H9 (cell line): ENCODE data around the gene CYB5A. TPM values are rescaled to one million over a fixed set of nuclear protein-coding genes. Genes with fewer than 3 reads are reported as not detected.

Source experiments
- DNase-seq: peaks from one replicate; pipeline ENCODE4 v3.0.0-alpha.2; 2017
- H2AFZ ChIP-seq: one replicate; pipeline ENCODE4 v1.6.1; 2013; ENCODE audit warnings: mild to moderate bottlenecking, low read length, control low read depth, moderate library complexity
- H2AK5ac ChIP-seq: 2 replicates; pipeline ENCODE4 v1.6.1; 2013; ENCODE audit warnings: low read length, control low read depth, mixed read lengths; ENCODE audit not compliant: insufficient read length
- H2BK120ac ChIP-seq: one replicate; pipeline ENCODE4 v1.6.1; 2013; ENCODE audit warnings: low read depth, mild to moderate bottlenecking, low read length, control low read depth, inconsistent platforms; ENCODE audit not compliant: poor library complexity, severe bottlenecking
- H2BK12ac ChIP-seq: 2 replicates; pipeline ENCODE4 v1.6.1; 2013; ENCODE audit warnings: low read length, control low read depth, mixed read lengths, low read depth; ENCODE audit not compliant: insufficient read length
- H2BK15ac ChIP-seq: 2 replicates; pipeline ENCODE4 v1.6.1; 2013; ENCODE audit warnings: low read depth, low read length, control low read depth
- H2BK20ac ChIP-seq: one replicate; pipeline ENCODE4 v1.6.1; 2013; ENCODE audit warnings: low read depth, mild to moderate bottlenecking, low read length, control low read depth, inconsistent platforms; ENCODE audit not compliant: poor library complexity, severe bottlenecking
- H2BK5ac ChIP-seq: 2 replicates; pipeline ENCODE4 v1.6.1; 2013; ENCODE audit warnings: low read length, control low read depth, mixed read lengths; ENCODE audit not compliant: insufficient read length
- H3K14ac ChIP-seq: 2 replicates; pipeline ENCODE4 v1.6.1; 2013; ENCODE audit warnings: low read length, control low read depth; ENCODE audit not compliant: insufficient read depth
- H3K18ac ChIP-seq: 2 replicates; pipeline ENCODE4 v1.6.1; 2013; ENCODE audit warnings: low read depth, mild to moderate bottlenecking, mixed read lengths, low read length, control low read depth; ENCODE audit not compliant: insufficient read length
- H3K23ac ChIP-seq: 2 replicates; pipeline ENCODE4 v1.6.1; 2013; ENCODE audit warnings: low read length, control low read depth, mixed read lengths, low read depth; ENCODE audit not compliant: insufficient read length
- H3K23me2 ChIP-seq: 2 replicates; pipeline ENCODE4 v1.6.1; 2013; ENCODE audit warnings: low read depth, mild to moderate bottlenecking, mixed read lengths, low read length, control low read depth; ENCODE audit not compliant: insufficient read length, poor library complexity, severe bottlenecking
- H3K27ac ChIP-seq: 2 replicates; pipeline ENCODE4 v1.5.1; 2013; ENCODE audit warnings: low read length, control low read depth, mixed read lengths, low read depth; ENCODE audit not compliant: insufficient read length
- H3K27me3 ChIP-seq: 2 replicates; pipeline ENCODE4 v1.6.1; 2013; ENCODE audit warnings: low read length, control low read depth, inconsistent platforms; ENCODE audit not compliant: insufficient read depth
- H3K4ac ChIP-seq: 2 replicates; pipeline ENCODE4 v1.6.1; 2013; ENCODE audit warnings: low read depth, mild to moderate bottlenecking, control low read depth, inconsistent platforms, low read length, moderate library complexity
- H3K4me1 ChIP-seq: 2 replicates; pipeline ENCODE4 v1.6.1; 2013; ENCODE audit warnings: low read length, control low read depth, inconsistent platforms; ENCODE audit not compliant: insufficient read depth
- H3K4me2 ChIP-seq: 2 replicates; pipeline ENCODE4 v1.6.1; 2013; ENCODE audit warnings: low read length, control low read depth, mixed read lengths; ENCODE audit not compliant: insufficient read length, insufficient read depth
- H3K56ac ChIP-seq: 2 replicates; pipeline ENCODE4 v1.6.1; 2013; ENCODE audit warnings: low read depth, mild to moderate bottlenecking, mixed read lengths, low read length, control low read depth; ENCODE audit not compliant: insufficient read length
- H3K79me1 ChIP-seq: 2 replicates; pipeline ENCODE4 v1.6.1; 2013; ENCODE audit warnings: low read depth, mild to moderate bottlenecking, moderate library complexity, low read length, control low read depth, inconsistent platforms; ENCODE audit not compliant: insufficient read depth, poor library complexity, severe bottlenecking
- H3K79me2 ChIP-seq: 2 replicates; pipeline ENCODE4 v1.6.1; 2013; ENCODE audit warnings: low read length, control low read depth, inconsistent platforms; ENCODE audit not compliant: insufficient read depth
- H3K9ac ChIP-seq: 2 replicates; pipeline ENCODE4 v1.6.1; 2013; ENCODE audit warnings: low read length, control low read depth, mixed read lengths; ENCODE audit not compliant: insufficient read length; ENCODE audit errors: extremely low read depth
- H3K9me3 ChIP-seq: one replicate; pipeline ENCODE4 v1.6.1; 2013; ENCODE audit warnings: low read depth, low read length, inconsistent platforms; ENCODE audit not compliant: control insufficient read depth
- H3T11ph ChIP-seq: one replicate; pipeline ENCODE4 v1.6.1; 2013; ENCODE audit warnings: mild to moderate bottlenecking, low read length, control low read depth, inconsistent platforms
- H4K20me1 ChIP-seq: one replicate; pipeline ENCODE4 v1.6.1; 2013; ENCODE audit not compliant: control insufficient read depth, insufficient read length, insufficient read depth
- H4K5ac ChIP-seq: 2 replicates; pipeline ENCODE4 v1.6.1; 2013; ENCODE audit warnings: low read depth, mild to moderate bottlenecking, mixed read lengths, low read length, control low read depth; ENCODE audit not compliant: insufficient read length
- H4K8ac ChIP-seq: replicated peaks from 2 replicates; pipeline ENCODE4 v1.6.1; 2013; ENCODE audit warnings: low read length, control low read depth, mixed read lengths, low read depth; ENCODE audit not compliant: insufficient read length
- H4K91ac ChIP-seq: 2 replicates; pipeline ENCODE4 v1.6.1; 2013; ENCODE audit warnings: low read depth, mild to moderate bottlenecking, moderate library complexity, mixed read lengths, low read length, control low read depth; ENCODE audit not compliant: insufficient read length
- H3K27ac Mint-ChIP-seq, 3 experiments: 2 replicates in 2 of 3; 3 replicates in 1 of 3; pipeline ENCODE4 v1.8.0; 2020 to 2021; ENCODE audit warnings: mixed read lengths in 3 of 3, mild to moderate bottlenecking in 1 of 3, moderate library complexity in 1 of 3
- H3K27me3 Mint-ChIP-seq: 2 replicates; pipeline ENCODE4 v1.8.0; 2021; ENCODE audit warnings: low read depth, mild to moderate bottlenecking, moderate library complexity, mixed read lengths
- H3K36me3 Mint-ChIP-seq, 3 experiments: 2 replicates in 2 of 3; 3 replicates in 1 of 3; pipeline ENCODE4 v1.8.0; 2020 to 2021; ENCODE audit warnings: low read depth in 3 of 3, mixed read lengths in 3 of 3; ENCODE audit not compliant: insufficient read depth in 1 of 3
- H3K4me1 Mint-ChIP-seq, 2 experiments: 2 replicates each; pipeline ENCODE4 v1.8.0; 2020; ENCODE audit warnings: mixed read lengths in 2 of 2
- H3K4me3 Mint-ChIP-seq, 2 experiments: 2 replicates in 1 of 2; 3 replicates in 1 of 2; pipeline ENCODE4 v1.8.0; 2020 to 2021; ENCODE audit warnings: mild to moderate bottlenecking in 2 of 2, mixed read lengths in 2 of 2, moderate library complexity in 1 of 2
- H3K9me3 Mint-ChIP-seq, 2 experiments: 2 replicates in 1 of 2; 3 replicates in 1 of 2; pipeline ENCODE4 v1.8.0; 2020; ENCODE audit warnings: mild to moderate bottlenecking in 2 of 2, mixed read lengths in 2 of 2, moderate library complexity in 1 of 2
- CTCF ChIP-seq: fragments of 200-600 bp; sonication (generic); conservative IDR thresholded peaks from 3 replicates; pipeline ENCODE4 v1.8.0; 2021; ENCODE audit warnings: antibody characterized with exemption, mild to moderate bottlenecking
- WGBS: extraction: QIAGEN DNeasy Blood & Tissue Kit; methylation state at CpG from one replicate; pipeline ENCODE4 v1.1.7; 2013; ENCODE audit warnings: missing lambda C conversion rate, low lambda C conversion rate, mixed read lengths; ENCODE audit not compliant: insufficient read length; ENCODE audit errors: extremely low coverage; 5-methylcytosine and 5-hydroxymethylcytosine counted together
- total RNA-seq: library from RNA; stranded (reverse); gene quantifications from 2 replicates; pipeline ENCODE4 v1.2.1, GENCODE V29; 2021

Gene CYB5A
- total RNA-seq, 1 experiment from 2014 or later = 93.2 TPM

GRCh38 chr18:74316257-74317170 lies 24.8 kb upstream of the CYB5A start:
- no peak overlapping the region for H2BK120ac ChIP-seq
- no peak for TF ChIP-seq CTCF
- H3K27me3 ChIP-seq = no peaks in the 10 kb centered on the region
- Mint-ChIP-seq H3K27me3 (peaks cover 8% of the 10 kb centered on the region; the same call in 1 of the 2 replicates), H3K4me1 (peaks cover 5 to 8% of the 10 kb centered on the region in 2 experiments; a peak in 3 of 4 replicates), H3K27ac (no peak overlapping the region), H3K9me3 (peaks cover 2 to 5% of the 10 kb centered on the region in 2 experiments; a peak in 4 of 5 replicates), H3K36me3 (no peaks in the 10 kb centered on the region), H3K4me3 (no peak overlapping the region)
- no peak overlapping the region for H4K8ac ChIP-seq
- H2BK12ac ChIP-seq = peak overlapping the region; percentile 62
- peak overlapping the region; percentile 94 for H4K5ac ChIP-seq
- 0 out of 2 replicates have a peak overlapping the region, but pooled peaks have one; percentile 47 for H3K14ac ChIP-seq
- H3K79me1 ChIP-seq = no peaks in the 10 kb centered on the region
- no peak overlapping the region for H2AK5ac ChIP-seq
- DNase-seq = no peak
- peaks cover 6% of the 10 kb centered on the region for H3K9me3 ChIP-seq
- H2BK5ac ChIP-seq = peak overlapping the region; percentile 64
- H3K18ac ChIP-seq = peak overlapping the region; percentile 87
- H4K20me1 ChIP-seq = no peaks in the 10 kb centered on the region
- H3K4me1 ChIP-seq = no peaks in the 10 kb centered on the region; the same call in 1 of the 2 replicates
- no peak overlapping the region for H3K9ac ChIP-seq
- no peak overlapping the region for H3K27ac ChIP-seq
- H2AFZ ChIP-seq = no peak overlapping the region
- H2BK15ac ChIP-seq = no peak overlapping the region
- no peak overlapping the region for H3K56ac ChIP-seq
- H3T11ph ChIP-seq = no peak overlapping the region
- no CpG with 5 or more reads among the region's 29 CpGs for WGBS
- no peaks in the 10 kb centered on the region for H3K79me2 ChIP-seq
- H3K4ac ChIP-seq = no peak overlapping the region
- peak overlapping the region; percentile 12 for H3K4me2 ChIP-seq
- no peak overlapping the region for H2BK20ac ChIP-seq
- no peak overlapping the region for H3K23ac ChIP-seq
- H3K23me2 ChIP-seq = no peaks in the 10 kb centered on the region
- H4K91ac ChIP-seq = no peak overlapping the region
